ENCODE measurements around the gene GPR35.
"Not testable (repeated sequence)": the region's sequence is repeated elsewhere in the genome, so short reads cannot be mapped to it uniquely, and the experiment has no call there.

GPR35 gene

GRCh38 chr2:240655931-240656886 is 30.9 kb downstream of the GPR35 start:
- peak; percentile 30 for DNase-seq (ENCODE audit: low spot score)

- DNase-seq (ENCODE audit: low spot score), result not testable (repeated sequence)
These were observed 34.6 kb downstream of the GPR35 start for GRCh38 chr2:240659883-240660282.

GRCh38 chr2:240662681-240663080 is 37.4 kb downstream of the GPR35 start:
- no peak for DNase-seq (ENCODE audit: low spot score)

- no peak for DNase-seq (ENCODE audit: low spot score)
These were observed 38.4 kb downstream of the GPR35 start for GRCh38 chr2:240663546-240664190.

- no peak for DNase-seq (ENCODE audit: low spot score)
These were observed 39.3 kb downstream of the GPR35 start for GRCh38 chr2:240664622-240665021.

GRCh38 chr2:240670402-240670801 is 45.1 kb downstream of the GPR35 start:
- DNase-seq (ENCODE audit: low spot score), result no peak

GRCh38 chr2:240670950-240671349 is 45.7 kb downstream of the GPR35 start:
- DNase-seq (ENCODE audit: low spot score), result no peak

- DNase-seq (ENCODE audit: low spot score), result no peak
These were observed 46.9 kb downstream of the GPR35 start for GRCh38 chr2:240672076-240672700.

- DNase-seq (ENCODE audit: low spot score), result no peak
These were observed 47.5 kb downstream of the GPR35 start for GRCh38 chr2:240672701-240673190.

- not testable (repeated sequence) for DNase-seq (ENCODE audit: low spot score)
These were observed 49.3 kb downstream of the GPR35 start for GRCh38 chr2:240674461-240675184.

- not testable (repeated sequence) for DNase-seq (ENCODE audit: low spot score)
These were observed 50.1 kb downstream of the GPR35 start for GRCh38 chr2:240675345-240675744.

GRCh38 chr2:240678043-240678442 is 52.8 kb downstream of the GPR35 start:
- not testable (repeated sequence) for DNase-seq (ENCODE audit: low spot score)

- not testable (repeated sequence) for DNase-seq (ENCODE audit: low spot score)
These were observed 53.6 kb downstream of the GPR35 start for GRCh38 chr2:240678909-240679308.

- DNase-seq (ENCODE audit: low spot score), result not testable (repeated sequence)
These were observed 54.9 kb downstream of the GPR35 start for GRCh38 chr2:240680185-240680584.
